Neural progenitor cell (in vitro differentiated cells): ENCODE measurements around the gene PCGF3.

ENCODE experiments used
- CTCF ChIP-seq: fragments of 200-600 bp; sonication (generic); IDR thresholded peaks from 2 replicates; pipeline ENCODE4 v1.5.1; 2017; ENCODE audit warnings: antibody characterized with exemption, mild to moderate bottlenecking
- EZH2phosphoT487 ChIP-seq: fragments of 200-600 bp; sonication (generic); IDR thresholded peaks from 2 replicates; pipeline ENCODE4 v1.6.1; 2017; ENCODE audit warnings: antibody characterized with exemption

GRCh38 chr4:803884-804283, 98.3 kb downstream of the PCGF3 start:
- no peak for TF ChIP-seq CTCF
- no peak for TF ChIP-seq EZH2phosphoT487
